Ovary (tissue), 3 donors: ENCODE measurements around the gene TCF4.

Experiments used
- CTCF ChIP-seq, 3 donors: fragments of 450-650 bp in 2 of 3; fragments of 200-600 bp in 1 of 3; IDR thresholded peaks; one replicate each; pipeline versions ENCODE4 v1.5.1 to v1.8.0; 2016 to 2022; ENCODE audit warnings: antibody characterized with exemption in 3 of 3, mild to moderate bottlenecking in 1 of 3
- POLR2A ChIP-seq: fragments of 450-650 bp; IDR thresholded peaks from one replicate; pipeline ENCODE4 v1.6.1; 2017; ENCODE audit warnings: antibody characterized with exemption, mild to moderate bottlenecking, moderate library complexity
- donor health status: DM: no; HTN: no; CAD: no.

GRCh38 chr18:55317864-55318263, 270.1 kb downstream of the TCF4 start:
- TF ChIP-seq CTCF (IDR thresholded peaks at IDR 0.05): no peak
- no peak for TF ChIP-seq POLR2A
